AG04449 (cell line): Measurements from ENCODE around the gene TPD52L1.

Experiments used
- CTCF ChIA-PET: fragments of 350-600 bp; formaldehyde crosslinking; extraction: SDS; loops from one replicate; lab custom pipeline; 2021; ENCODE audit warnings: antibody characterized with exemption; lab: Yijun Ruan, JAX
- POLR2A ChIA-PET: fragments of 400-600, 350-600 bp; formaldehyde crosslinking; extraction: SDS; loops from one replicate; lab custom pipeline; 2020; ENCODE audit warnings: antibody characterized with exemption, inconsistent platforms; lab: Yijun Ruan, JAX
- DNase-seq: peaks from one replicate; pipeline ENCODE4 v3.0.0-alpha.2; 2010; ENCODE audit warnings: low read depth, low spot score
- H3K4me3 ChIP-seq: 2 replicates; pipeline ENCODE4 v1.5.1; 2011; ENCODE audit warnings: low read depth, mild to moderate bottlenecking, control low read depth, low read length
- TF ChIP-seq, protein P1 (sequence below): IDR thresholded peaks from one replicate; pipeline ENCODE4 v1.5.1; 2011; ENCODE audit warnings: mild to moderate bottlenecking, moderate library complexity, low read length, control low read depth, inconsistent platforms; ENCODE audit not compliant: insufficient read depth; ENCODE audit errors: missing control alignments

The TPD52L1 gene

DNA sequence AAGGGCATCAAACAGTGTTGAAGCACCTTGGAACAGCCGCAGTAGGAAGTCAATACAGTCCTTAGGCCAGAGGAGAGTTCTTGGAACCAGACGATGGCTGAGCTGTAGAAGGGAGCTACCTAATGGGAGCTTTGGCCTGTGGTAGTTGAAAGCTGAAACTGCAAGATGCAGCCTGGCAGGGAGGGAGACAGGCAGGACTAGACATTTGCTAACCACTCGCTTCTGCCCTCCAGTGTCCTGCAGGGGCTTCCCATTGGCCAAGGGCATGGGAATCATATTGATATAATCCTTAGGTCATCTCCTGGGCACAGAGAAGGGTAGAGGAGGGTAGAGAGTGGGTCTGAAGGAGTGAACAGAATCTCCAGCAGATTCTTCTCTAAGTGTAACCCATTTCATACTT lies 60.4 kb downstream of the TPD52L1 start:
- ChIA-PET POLR2A (no interaction called here), CTCF (interaction anchor here (1.1 to 2.1 kb wide), 2 partner anchors 10 to 21 kb away, joined by 4 to 9 read pairs; no protein-coding TSS in a partner anchor)
- TF ChIP-seq, protein P1, sequence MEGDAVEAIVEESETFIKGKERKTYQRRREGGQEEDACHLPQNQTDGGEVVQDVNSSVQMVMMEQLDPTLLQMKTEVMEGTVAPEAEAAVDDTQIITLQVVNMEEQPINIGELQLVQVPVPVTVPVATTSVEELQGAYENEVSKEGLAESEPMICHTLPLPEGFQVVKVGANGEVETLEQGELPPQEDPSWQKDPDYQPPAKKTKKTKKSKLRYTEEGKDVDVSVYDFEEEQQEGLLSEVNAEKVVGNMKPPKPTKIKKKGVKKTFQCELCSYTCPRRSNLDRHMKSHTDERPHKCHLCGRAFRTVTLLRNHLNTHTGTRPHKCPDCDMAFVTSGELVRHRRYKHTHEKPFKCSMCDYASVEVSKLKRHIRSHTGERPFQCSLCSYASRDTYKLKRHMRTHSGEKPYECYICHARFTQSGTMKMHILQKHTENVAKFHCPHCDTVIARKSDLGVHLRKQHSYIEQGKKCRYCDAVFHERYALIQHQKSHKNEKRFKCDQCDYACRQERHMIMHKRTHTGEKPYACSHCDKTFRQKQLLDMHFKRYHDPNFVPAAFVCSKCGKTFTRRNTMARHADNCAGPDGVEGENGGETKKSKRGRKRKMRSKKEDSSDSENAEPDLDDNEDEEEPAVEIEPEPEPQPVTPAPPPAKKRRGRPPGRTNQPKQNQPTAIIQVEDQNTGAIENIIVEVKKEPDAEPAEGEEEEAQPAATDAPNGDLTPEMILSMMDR, result no peak
- no peak for DNase-seq
- H3K4me3 ChIP-seq, result no peak overlapping the region

- DNase-seq, result no peak
- ChIA-PET CTCF (interaction anchor here (0.7 kb wide), 1 partner anchor 63 kb away, joined by 3 read pairs; no protein-coding TSS in a partner anchor), POLR2A (no interaction called here)
- TF ChIP-seq, protein P1, result no peak
- H3K4me3 ChIP-seq, result no peak overlapping the region
These were observed 61.8 kb downstream of the TPD52L1 start for GRCh38 chr6:125215252-125215819.

DNA sequence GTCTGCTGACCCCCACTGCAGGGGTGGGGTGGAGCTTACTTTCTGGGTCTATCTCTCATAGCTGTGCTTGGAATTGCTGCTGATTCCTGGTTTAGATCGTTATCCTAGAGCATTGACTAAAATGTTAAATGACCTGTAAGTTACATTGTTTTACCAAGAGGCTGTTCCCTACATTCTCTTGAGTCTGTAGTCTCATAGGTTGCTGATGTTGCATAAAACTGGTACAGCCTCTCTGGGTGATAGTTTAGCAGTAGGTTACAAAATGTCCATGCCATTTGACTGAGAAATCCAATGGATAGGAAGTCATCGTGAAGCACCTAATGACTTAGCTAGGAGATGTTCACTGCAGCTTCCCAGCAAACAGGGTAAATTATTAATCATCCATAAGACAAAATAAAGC lies 62.4 kb downstream of the TPD52L1 start:
- no peak overlapping the region for H3K4me3 ChIP-seq
- TF ChIP-seq, protein P1, result no peak
- POLR2A ChIA-PET, result no interaction called here
- CTCF ChIA-PET, result no interaction called here
- no peak for DNase-seq

- H3K4me3 ChIP-seq, result no peak overlapping the region
- TF ChIP-seq, protein P1, result no peak
- DNase-seq, result no peak
- POLR2A ChIA-PET, result no interaction called here
- CTCF ChIA-PET, result no interaction called here
These were observed 63.8 kb downstream of the TPD52L1 start for GRCh38 chr6:125217369-125217768.

GRCh38 chr6:125217992-125218391 lies 64.4 kb downstream of the TPD52L1 start:
- TF ChIP-seq, protein P1, result no peak
- no peak for DNase-seq
- ChIA-PET CTCF (interaction anchor here (1.1 kb wide), 1 partner anchor 16 kb away, joined by 3 read pairs; no protein-coding TSS in a partner anchor), POLR2A (no interaction called here)
- H3K4me3 ChIP-seq, result no peak overlapping the region

GRCh38 chr6:125219361-125219895 lies 65.9 kb downstream of the TPD52L1 start:
- TF ChIP-seq, protein P1, result no peak
- POLR2A ChIA-PET, result no interaction called here
- CTCF ChIA-PET, result interaction anchor here (0.7 to 1.3 kb wide), 4 partner anchors 11 to 64 kb away, joined by 3 to 4 read pairs (median 3); no protein-coding TSS in a partner anchor
- H3K4me3 ChIP-seq, result no peak overlapping the region
- no peak for DNase-seq
